Stomach (tissue), 9 donors: Measurements from ENCODE around the gene ANKS1B. TPM values are rescaled to one million over a fixed set of nuclear protein-coding genes. Genes with fewer than 3 reads are reported as not detected.

Source experiments
- DNase-seq, 2 donors: peaks; one replicate each; pipeline versions ENCODE4 v3.0.0 to v3.0.0-alpha.2; 2013 to 2019
- H3K27ac ChIP-seq, 5 donors: fragments of 200-600 bp in 4 of 5; sonication (generic) in 4 of 5; one replicate each; pipeline ENCODE4 v1.5.1; 2013 to 2019; ENCODE audit warnings: mild to moderate bottlenecking in 1 of 5, moderate library complexity in 1 of 5
- H3K27me3 ChIP-seq, 3 donors: fragments of 200-600 bp; sonication (generic); one replicate each; pipeline ENCODE4 v1.5.1; 2017 to 2019; ENCODE audit warnings: mixed run types in 1 of 3
- H3K36me3 ChIP-seq, 4 donors: fragments of 200-600 bp; sonication (generic); 1 replicate in 3 of 4; 2 replicates in 1 of 4; pipeline ENCODE4 v1.5.1; 2016 to 2019
- H3K4me1 ChIP-seq, 4 donors: fragments of 200-600 bp; sonication (generic); one replicate each; pipeline ENCODE4 v1.5.1; 2016 to 2019
- H3K4me3 ChIP-seq, 4 donors: fragments of 200-600 bp; sonication (generic) in 3 of 4; one replicate each; pipeline ENCODE4 v1.5.1; 2016 to 2019; ENCODE audit warnings: mild to moderate bottlenecking in 1 of 4
- H3K9me3 ChIP-seq, 4 donors: fragments of 200-600 bp; sonication (generic); one replicate each; pipeline ENCODE4 v1.5.1; 2016 to 2019
- EP300 ChIP-seq: sonication (generic); formaldehyde crosslinking; IDR thresholded peaks from one replicate; pipeline ENCODE4 v1.6.1; 2017; ENCODE audit warnings: antibody characterized with exemption
- POLR2A ChIP-seq, 4 donors: fragments of 450-650 bp; IDR thresholded peaks; one replicate each; pipeline ENCODE4 v1.6.1; 2016; ENCODE audit warnings: antibody characterized with exemption in 4 of 4, control low read depth in 2 of 4, mild to moderate bottlenecking in 1 of 4, moderate library complexity in 1 of 4
- POLR2AphosphoS5 ChIP-seq, 3 donors: sonication (generic); formaldehyde crosslinking; IDR thresholded peaks; one replicate each; pipeline ENCODE4 v1.6.1; 2016; ENCODE audit warnings: antibody characterized with exemption in 3 of 3
- WGBS, 5 donors: extraction: QIAGEN DNeasy Blood & Tissue Kit in 3 of 5; methylation state at CpG; one replicate each; pipeline versions ENCODE4 v1.1.5 to v1.1.7; 2013 to 2018; 5-methylcytosine and 5-hydroxymethylcytosine counted together
- intact Hi-C: fragments of 100-400 bp; cut with DNase I; formaldehyde crosslinking; loops from one replicate; pipeline ENCODE4 v1.15.1; 2023; ENCODE audit warnings: low total_unique reads
- polyA plus RNA-seq, 3 donors: library from polyadenylated mRNA; stranded (reverse); fragments of 200-250 nt; gene quantifications; one replicate each; pipeline ENCODE4 v1.2.3, GENCODE V29; 2013
- total RNA-seq, 5 donors: library from RNA; depleted of rRNA; stranded (reverse); fragments of >200 nt; gene quantifications; one replicate each; pipeline versions ENCODE4 v1.1.0 to v1.2.3, GENCODE V29; 2014 to 2016
- TF ChIP-seq, protein P1 (sequence below), 7 experiments: fragments of 450-650 bp in 4 of 7; fragments of 200-600 bp in 3 of 7; sonication (generic) in 3 of 7; IDR thresholded peaks; one replicate each; pipeline ENCODE4 v1.5.1; 2016 to 2019; ENCODE audit warnings: antibody characterized with exemption in 7 of 7, control low read depth in 2 of 7, mild to moderate bottlenecking in 1 of 7
- donor health status: healthy with polysubstance abuse.
- donor health status: Bipolar disorder and iron deficiency.
- donor health status: healthy.

Gene ANKS1B
- total and polyA plus RNA-seq, 8 donors = 0.73 to 26.8 (median 2.2) TPM; not detected in 2

DNA sequence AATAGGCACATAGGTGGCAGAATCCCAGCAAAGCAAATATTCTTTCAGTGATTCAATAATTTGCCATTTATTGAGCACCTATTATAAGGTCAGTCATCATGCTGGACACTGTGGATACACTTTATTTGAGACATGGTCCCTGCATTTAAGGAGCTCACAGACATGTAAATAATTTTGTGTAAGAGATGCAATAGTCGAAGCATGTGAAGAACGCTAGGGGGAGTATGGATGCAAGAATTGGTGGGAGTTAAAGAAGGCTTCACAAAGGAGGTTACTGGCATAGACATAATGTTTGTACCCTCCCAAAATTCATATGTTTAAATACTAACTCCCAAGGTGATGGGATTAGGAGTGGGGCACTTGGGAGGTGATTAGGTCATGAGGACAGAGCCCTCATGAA is 597.8 kb downstream of the ANKS1B start:
- intact Hi-C loops = no loop called here
- 21 to 70% (median 28%) methylated on average over 2 of the region's 2 CpGs for WGBS, 5 donors
- DNase-seq = peak in 1 of 2 donors; percentile 8
- TF ChIP-seq POLR2A (IDR thresholded peaks at IDR 0.05) (no peak), POLR2AphosphoS5 (IDR thresholded peaks at IDR 0.05) (no peak), EP300 (no peak)
- TF ChIP-seq, protein P1, sequence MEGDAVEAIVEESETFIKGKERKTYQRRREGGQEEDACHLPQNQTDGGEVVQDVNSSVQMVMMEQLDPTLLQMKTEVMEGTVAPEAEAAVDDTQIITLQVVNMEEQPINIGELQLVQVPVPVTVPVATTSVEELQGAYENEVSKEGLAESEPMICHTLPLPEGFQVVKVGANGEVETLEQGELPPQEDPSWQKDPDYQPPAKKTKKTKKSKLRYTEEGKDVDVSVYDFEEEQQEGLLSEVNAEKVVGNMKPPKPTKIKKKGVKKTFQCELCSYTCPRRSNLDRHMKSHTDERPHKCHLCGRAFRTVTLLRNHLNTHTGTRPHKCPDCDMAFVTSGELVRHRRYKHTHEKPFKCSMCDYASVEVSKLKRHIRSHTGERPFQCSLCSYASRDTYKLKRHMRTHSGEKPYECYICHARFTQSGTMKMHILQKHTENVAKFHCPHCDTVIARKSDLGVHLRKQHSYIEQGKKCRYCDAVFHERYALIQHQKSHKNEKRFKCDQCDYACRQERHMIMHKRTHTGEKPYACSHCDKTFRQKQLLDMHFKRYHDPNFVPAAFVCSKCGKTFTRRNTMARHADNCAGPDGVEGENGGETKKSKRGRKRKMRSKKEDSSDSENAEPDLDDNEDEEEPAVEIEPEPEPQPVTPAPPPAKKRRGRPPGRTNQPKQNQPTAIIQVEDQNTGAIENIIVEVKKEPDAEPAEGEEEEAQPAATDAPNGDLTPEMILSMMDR (IDR thresholded peaks at IDR 0.05) = no peak
- no peak overlapping the region for H3K4me3 ChIP-seq
- no peaks in the 10 kb centered on the region for H3K36me3 ChIP-seq
- H3K27me3 ChIP-seq = no peaks in the 10 kb centered on the region
- H3K9me3 ChIP-seq = no peaks in the 10 kb centered on the region
- H3K27ac ChIP-seq = no peak overlapping the region
- no peaks in the 10 kb centered on the region for H3K4me1 ChIP-seq

DNA sequence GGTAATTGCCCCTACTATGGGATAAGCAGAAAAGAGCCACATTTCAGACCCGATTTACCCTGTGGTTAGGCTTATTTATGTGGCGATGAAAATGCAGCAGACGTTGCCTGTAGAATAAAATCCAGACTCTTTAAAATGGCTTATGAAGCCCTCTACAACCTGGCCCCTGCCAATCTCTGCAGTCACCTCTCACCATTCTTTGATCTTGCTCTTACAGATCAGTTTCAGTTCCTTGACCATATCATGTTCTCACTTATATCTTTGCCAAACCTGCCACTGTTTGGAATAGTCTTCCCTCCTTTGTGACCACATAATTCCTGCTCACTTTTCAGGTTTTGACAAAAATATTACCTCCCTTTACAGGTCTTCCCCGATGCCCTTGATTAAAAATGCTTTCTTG is 601.5 kb downstream of the ANKS1B start:
- H3K4me3 ChIP-seq = no peak overlapping the region
- no peaks in the 10 kb centered on the region for H3K27me3 ChIP-seq
- TF ChIP-seq POLR2AphosphoS5 (IDR thresholded peaks at IDR 0.05) (no peak), EP300 (no peak), POLR2A (IDR thresholded peaks at IDR 0.05) (no peak)
- TF ChIP-seq, protein P1 (IDR thresholded peaks at IDR 0.05) = no peak
- 79 to 91% (median 81%) methylated on average over 4 of the region's 4 CpGs for WGBS, 5 donors
- no peaks in the 10 kb centered on the region for H3K9me3 ChIP-seq
- DNase-seq = no peak
- no peak overlapping the region for H3K27ac ChIP-seq
- intact Hi-C loops = no loop called here
- H3K36me3 ChIP-seq = no peaks in the 10 kb centered on the region
- no peaks in the 10 kb centered on the region for H3K4me1 ChIP-seq

DNA sequence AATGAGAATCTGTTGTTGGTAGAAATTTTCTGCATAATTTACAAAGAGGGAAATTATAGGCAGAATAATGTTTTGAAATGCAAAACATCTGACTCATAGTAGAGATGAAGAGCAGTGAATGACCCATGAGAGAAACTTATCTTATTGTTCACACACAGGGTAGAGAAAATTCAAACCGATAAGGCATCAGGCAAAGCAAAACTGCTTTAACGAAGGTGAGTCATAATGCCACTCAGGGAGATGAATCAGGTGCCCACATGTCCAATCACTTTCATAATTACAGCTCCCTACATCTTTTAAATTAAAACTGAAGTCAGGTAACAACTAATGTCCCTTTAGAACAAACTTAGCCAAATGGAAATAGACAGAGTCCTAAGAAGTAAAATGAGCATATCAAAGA is 602.7 kb downstream of the ANKS1B start:
- WGBS, 5 donors = 33 to 58% (median 44%) methylated on average over 2 of the region's 2 CpGs
- Histone ChIP-seq H3K4me3 (no peak overlapping the region), H3K9me3 (no peaks in the 10 kb centered on the region), H3K4me1 (no peaks in the 10 kb centered on the region), H3K27ac (no peak overlapping the region), H3K36me3 (no peaks in the 10 kb centered on the region), H3K27me3 (no peaks in the 10 kb centered on the region)
- intact Hi-C loops = no loop called here
- TF ChIP-seq EP300 (no peak), POLR2AphosphoS5 (IDR thresholded peaks at IDR 0.05) (no peak), POLR2A (IDR thresholded peaks at IDR 0.05) (no peak)
- TF ChIP-seq, protein P1 (IDR thresholded peaks at IDR 0.05) = no peak
- no peak for DNase-seq

DNA sequence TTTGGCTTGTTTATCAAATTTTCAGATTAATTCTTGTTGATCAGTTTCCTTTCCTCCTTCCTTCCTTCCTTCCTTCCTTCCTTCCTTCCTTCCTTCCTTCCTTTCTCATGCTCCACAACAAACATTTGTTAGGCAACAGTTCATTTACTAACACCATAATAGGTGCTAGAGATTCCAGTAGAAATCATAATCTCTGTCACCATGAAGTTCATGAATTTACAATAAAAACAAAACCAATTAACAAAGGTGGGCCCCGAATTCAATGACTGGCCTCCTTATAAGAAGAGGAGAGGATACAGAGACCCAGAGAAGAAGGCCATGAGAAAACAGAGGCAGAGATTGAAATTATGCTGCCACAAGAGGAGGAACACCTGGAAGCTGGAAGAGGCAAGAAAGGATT is 604.0 kb downstream of the ANKS1B start:
- 77 to 95% (median 87%) methylated on average over 1 of the region's 1 CpG for WGBS, 5 donors
- TF ChIP-seq, protein P1 (IDR thresholded peaks at IDR 0.05) = no peak
- no peak for TF ChIP-seq POLR2AphosphoS5 (IDR thresholded peaks at IDR 0.05)
- TF ChIP-seq EP300 = no peak
- no peak for TF ChIP-seq POLR2A (IDR thresholded peaks at IDR 0.05)
- intact Hi-C loops = no loop called here
- no peak overlapping the region for H3K27ac ChIP-seq
- no peaks in the 10 kb centered on the region for H3K4me1 ChIP-seq
- no peaks in the 10 kb centered on the region for H3K36me3 ChIP-seq
- no peaks in the 10 kb centered on the region for H3K27me3 ChIP-seq
- no peak overlapping the region for H3K4me3 ChIP-seq
- no peak for DNase-seq
- H3K9me3 ChIP-seq = no peaks in the 10 kb centered on the region
